Gastrocnemius medialis (tissue), 4 donors: Measurements from ENCODE around the gene TCERG1L.

Experiments
- POLR2A ChIP-seq, 2 donors: fragments of 450-650 bp; IDR thresholded peaks; one replicate each; pipeline ENCODE4 v1.6.1; 2017; ENCODE audit warnings: antibody characterized with exemption in 2 of 2, mild to moderate bottlenecking in 2 of 2, moderate library complexity in 2 of 2
- TF ChIP-seq, protein P1 (sequence below), 5 experiments: fragments of 450-650 bp in 3 of 5; fragments of 200-600 bp in 2 of 5; sonication (generic) in 2 of 5; IDR thresholded peaks in 4 of 5; conservative IDR thresholded peaks in 1 of 5; 1 replicate in 4 of 5; 2 replicates in 1 of 5; pipeline ENCODE4 v1.5.1; 2016 to 2019; ENCODE audit warnings: antibody characterized with exemption in 5 of 5, mild to moderate bottlenecking in 3 of 5, moderate library complexity in 3 of 5

DNA sequence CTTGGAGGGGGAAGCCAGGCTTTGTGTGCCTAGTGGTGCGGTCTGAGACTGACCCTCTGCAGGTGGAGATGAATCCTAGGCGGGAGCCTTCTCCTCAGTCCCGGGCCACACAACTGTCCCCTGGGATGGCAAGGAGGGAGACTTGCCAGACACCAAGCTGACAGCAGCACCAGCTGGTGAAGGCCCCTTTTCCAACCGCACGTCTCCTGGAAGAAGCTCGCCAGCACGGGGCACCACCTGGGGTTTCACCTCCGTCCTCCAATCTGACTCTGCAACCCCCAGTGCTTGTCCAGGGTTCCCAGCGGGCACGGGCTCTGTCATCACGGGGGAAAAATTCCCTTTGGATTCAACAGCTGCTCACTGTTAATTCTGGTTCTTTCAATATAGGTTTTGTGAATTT is 34.2 kb upstream of the TCERG1L start:
- TF ChIP-seq, protein P1, sequence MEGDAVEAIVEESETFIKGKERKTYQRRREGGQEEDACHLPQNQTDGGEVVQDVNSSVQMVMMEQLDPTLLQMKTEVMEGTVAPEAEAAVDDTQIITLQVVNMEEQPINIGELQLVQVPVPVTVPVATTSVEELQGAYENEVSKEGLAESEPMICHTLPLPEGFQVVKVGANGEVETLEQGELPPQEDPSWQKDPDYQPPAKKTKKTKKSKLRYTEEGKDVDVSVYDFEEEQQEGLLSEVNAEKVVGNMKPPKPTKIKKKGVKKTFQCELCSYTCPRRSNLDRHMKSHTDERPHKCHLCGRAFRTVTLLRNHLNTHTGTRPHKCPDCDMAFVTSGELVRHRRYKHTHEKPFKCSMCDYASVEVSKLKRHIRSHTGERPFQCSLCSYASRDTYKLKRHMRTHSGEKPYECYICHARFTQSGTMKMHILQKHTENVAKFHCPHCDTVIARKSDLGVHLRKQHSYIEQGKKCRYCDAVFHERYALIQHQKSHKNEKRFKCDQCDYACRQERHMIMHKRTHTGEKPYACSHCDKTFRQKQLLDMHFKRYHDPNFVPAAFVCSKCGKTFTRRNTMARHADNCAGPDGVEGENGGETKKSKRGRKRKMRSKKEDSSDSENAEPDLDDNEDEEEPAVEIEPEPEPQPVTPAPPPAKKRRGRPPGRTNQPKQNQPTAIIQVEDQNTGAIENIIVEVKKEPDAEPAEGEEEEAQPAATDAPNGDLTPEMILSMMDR (IDR thresholded peaks at IDR 0.05 in 4 of 5, conservative IDR thresholded peaks at IDR 0.05 in 1 of 5) = no peak
- TF ChIP-seq POLR2A (IDR thresholded peaks at IDR 0.05) = no peak
